HUES48 (cell line): Measurements from ENCODE around the gene ZFPL1.

ENCODE experiments used
- H3K27ac ChIP-seq: one replicate; pipeline ENCODE4 v1.7.0; 2013; ENCODE audit warnings: low read depth, low read length, inconsistent platforms
- H3K27me3 ChIP-seq: 2 replicates; pipeline ENCODE4 v1.6.1; 2013; ENCODE audit warnings: mild to moderate bottlenecking, low read length; ENCODE audit not compliant: control insufficient read depth, insufficient read depth
- H3K36me3 ChIP-seq: 2 replicates; pipeline ENCODE4 v1.6.1; 2013; ENCODE audit warnings: low read length; ENCODE audit not compliant: control insufficient read depth, insufficient read depth
- H3K4me1 ChIP-seq: 2 replicates; pipeline ENCODE4 v1.6.1; 2013; ENCODE audit warnings: mild to moderate bottlenecking, low read length; ENCODE audit not compliant: control insufficient read depth, insufficient read depth
- H3K4me3 ChIP-seq: 2 replicates; pipeline ENCODE4 v1.5.1; 2013; ENCODE audit warnings: mild to moderate bottlenecking, low read depth, low read length
- H3K9ac ChIP-seq: 2 replicates; pipeline ENCODE4 v1.6.1; 2013; ENCODE audit warnings: mild to moderate bottlenecking, low read depth, low read length, moderate library complexity
- H3K9me3 ChIP-seq: 2 replicates; pipeline ENCODE4 v1.6.1; 2013; ENCODE audit warnings: low read length; ENCODE audit not compliant: control insufficient read depth, insufficient read depth

The ZFPL1 gene

GRCh38 chr11:65132988-65133700 lies 49.1 kb downstream of the ZFPL1 start:
- peaks cover 9% of the 10 kb centered on the region for H3K4me1 ChIP-seq
- H3K4me3 ChIP-seq = peak overlapping the region; percentile 83
- H3K27ac ChIP-seq = peak overlapping the region; percentile 98
- peaks cover 46% of the 10 kb centered on the region for H3K36me3 ChIP-seq
- no peaks in the 10 kb centered on the region for H3K9me3 ChIP-seq
- H3K9ac ChIP-seq = no peak overlapping the region
- H3K27me3 ChIP-seq = no peaks in the 10 kb centered on the region

GRCh38 chr11:65133724-65134123 lies 49.7 kb downstream of the ZFPL1 start:
- Histone ChIP-seq H3K4me1 (peaks cover 9% of the 10 kb centered on the region), H3K9me3 (no peaks in the 10 kb centered on the region), H3K36me3 (peaks cover 42% of the 10 kb centered on the region), H3K27me3 (no peaks in the 10 kb centered on the region), H3K9ac (peak overlapping the region; percentile 98), H3K27ac (peak overlapping the region; percentile 98), H3K4me3 (peak overlapping the region; percentile 83)

DNA sequence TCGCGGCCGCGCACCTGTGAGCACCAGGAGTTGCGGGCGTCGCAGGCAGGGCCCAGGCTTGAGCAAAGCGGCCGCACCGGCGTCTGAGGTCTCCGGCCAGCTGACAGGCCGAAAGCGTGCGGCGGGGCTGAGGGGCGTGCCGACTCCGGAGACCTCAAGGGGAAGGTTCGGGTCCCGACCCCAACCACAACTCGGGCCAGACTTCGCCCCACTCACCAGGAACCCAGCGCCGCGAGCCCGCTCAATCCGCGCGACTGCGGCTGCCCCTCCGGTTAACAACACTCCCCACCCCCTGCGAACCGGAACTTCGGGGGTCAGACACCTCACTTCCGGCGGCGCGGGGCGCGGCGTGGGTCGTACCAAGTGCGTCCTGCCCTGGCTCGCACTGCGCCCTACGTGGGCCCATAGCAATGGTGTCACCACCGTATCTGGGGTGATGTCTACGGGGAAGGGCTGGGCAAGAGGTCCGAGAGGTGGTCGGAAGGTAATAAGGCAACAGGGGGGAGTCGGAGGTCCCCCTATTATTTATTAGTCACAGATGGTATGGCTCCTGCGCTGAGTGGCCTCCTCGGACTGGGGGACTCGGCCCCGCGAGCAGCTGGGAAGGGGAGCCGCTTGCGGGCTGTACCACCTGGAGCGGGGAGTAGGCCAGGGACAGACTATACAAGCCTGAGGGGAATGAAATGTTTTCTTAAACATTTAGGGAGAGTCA lies 50.4 kb downstream of the ZFPL1 start, which contains the start of gene SYVN1:
Gene SYVN1, minus strand, starts transcription at position 280 of the 712 bp plus-strand sequence. CDS start 918 bp downstream, outside the sequence.
- H3K9ac ChIP-seq = peak within 1 kb of the TSS; percentile 98
- no peaks in the 10 kb centered on the region for H3K9me3 ChIP-seq
- H3K36me3 ChIP-seq = peaks cover 35% of the 10 kb centered on the region
- no peaks in the 10 kb centered on the region for H3K27me3 ChIP-seq
- H3K27ac ChIP-seq = peak within 1 kb of the TSS; percentile 98
- peaks cover 9% of the 10 kb centered on the region for H3K4me1 ChIP-seq
- peak within 1 kb of the TSS; percentile 83 for H3K4me3 ChIP-seq

GRCh38 chr11:65134952-65135632 lies 51.1 kb downstream of the ZFPL1 start:
- Histone ChIP-seq H3K4me1 (peaks cover 9% of the 10 kb centered on the region), H3K4me3 (peak overlapping the region; percentile 83), H3K9ac (peak overlapping the region; percentile 98), H3K9me3 (no peaks in the 10 kb centered on the region), H3K27ac (peak overlapping the region; percentile 98), H3K36me3 (peaks cover 28% of the 10 kb centered on the region), H3K27me3 (no peaks in the 10 kb centered on the region)

DNA sequence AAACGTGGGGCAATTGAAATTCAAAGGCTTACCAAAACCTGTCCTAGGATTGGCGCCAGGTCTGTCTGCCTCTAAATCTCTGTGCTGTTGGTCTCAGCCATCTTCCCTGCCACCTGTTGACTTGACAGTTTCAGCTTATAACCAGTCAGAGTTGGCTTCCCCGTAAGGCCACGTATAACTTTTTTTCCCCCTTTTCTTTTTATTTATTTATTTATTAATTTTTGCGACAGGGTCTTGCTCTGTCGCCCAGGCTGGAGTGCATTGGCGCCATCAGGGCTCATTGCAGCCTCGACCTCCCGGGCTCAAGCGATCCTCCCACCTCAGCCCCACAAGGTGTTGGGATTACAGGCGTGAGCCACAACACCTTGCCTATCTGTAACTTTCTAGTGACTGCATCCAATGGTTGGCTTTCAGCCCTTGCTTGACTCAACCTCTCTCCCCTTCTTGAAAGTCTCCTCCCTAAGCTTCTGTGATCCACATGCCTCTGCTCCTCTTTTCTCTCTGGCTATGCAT lies 51.7 kb downstream of the ZFPL1 start:
- Histone ChIP-seq H3K9me3 (no peaks in the 10 kb centered on the region), H3K27ac (peak overlapping the region; percentile 98), H3K4me1 (peaks cover 9% of the 10 kb centered on the region), H3K27me3 (no peaks in the 10 kb centered on the region), H3K9ac (peak overlapping the region; percentile 98; the same call in 1 of the 2 replicates), H3K36me3 (peaks cover 24% of the 10 kb centered on the region), H3K4me3 (peak overlapping the region; percentile 83)

DNA sequence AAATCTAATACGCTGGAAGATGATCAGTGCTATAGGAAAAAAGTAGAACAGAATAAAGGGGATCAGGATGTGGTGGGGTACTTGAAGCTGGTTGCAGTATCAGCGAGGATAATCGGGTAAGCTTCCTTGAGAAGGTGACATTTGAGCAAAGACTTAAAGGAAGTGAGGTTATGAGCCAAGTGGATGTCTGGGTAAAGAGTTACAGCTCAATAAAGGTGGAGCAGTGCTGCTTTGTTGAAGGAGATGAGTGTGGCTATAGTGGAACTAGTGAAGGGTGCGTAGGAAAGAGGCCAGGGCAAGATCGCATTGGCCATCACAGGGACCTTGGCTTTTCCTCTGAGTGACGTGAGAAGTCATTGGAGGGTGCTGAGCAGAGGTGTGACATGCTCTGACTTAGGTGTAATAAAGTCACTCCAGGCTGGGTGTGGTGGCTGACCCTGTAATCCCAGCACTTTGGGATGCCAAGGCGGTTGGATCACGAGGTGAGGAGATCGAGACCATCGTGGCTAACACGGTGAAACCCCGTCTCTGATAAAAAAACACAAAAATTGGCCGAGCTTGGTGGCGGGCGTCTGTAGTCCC lies 52.6 kb downstream of the ZFPL1 start:
- no peak overlapping the region for H3K27ac ChIP-seq
- H3K27me3 ChIP-seq = no peaks in the 10 kb centered on the region
- peaks cover 9% of the 10 kb centered on the region for H3K4me1 ChIP-seq
- H3K4me3 ChIP-seq = no peak overlapping the region
- peaks cover 14% of the 10 kb centered on the region for H3K36me3 ChIP-seq
- no peaks in the 10 kb centered on the region for H3K9me3 ChIP-seq
- H3K9ac ChIP-seq = no peak overlapping the region
